HG03103 (cell line): ENCODE measurements around the gene PCK1.

Source experiments
- ATAC-seq: cut with Tn5 transposase; IDR thresholded peaks from one replicate; pipeline ENCODE4 v1.9.1; 2021; ENCODE audit warnings: low read depth; ENCODE audit not compliant: unreplicated experiment

Gene PCK1

DNA sequence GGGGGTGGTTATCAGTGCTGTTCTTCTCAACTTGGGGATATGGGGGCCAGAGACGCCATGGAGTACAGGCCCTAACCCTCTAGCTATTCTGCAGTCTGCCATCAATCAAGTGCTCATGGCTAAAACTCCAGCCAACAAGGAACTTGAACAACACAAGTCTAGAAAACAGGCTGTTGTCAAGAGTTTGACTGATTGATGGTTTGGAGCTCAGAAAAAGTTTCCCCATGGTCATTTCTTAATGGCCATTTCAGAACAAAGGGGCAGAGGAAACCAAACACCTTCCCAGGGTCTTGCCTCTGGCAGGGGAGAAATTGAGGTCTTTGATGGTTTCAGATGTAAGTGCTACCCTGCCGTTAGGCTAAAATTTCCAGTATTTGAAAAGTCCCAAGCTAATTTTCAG, 15.1 kb downstream of the PCK1 start:
- ATAC-seq, result no peak

DNA sequence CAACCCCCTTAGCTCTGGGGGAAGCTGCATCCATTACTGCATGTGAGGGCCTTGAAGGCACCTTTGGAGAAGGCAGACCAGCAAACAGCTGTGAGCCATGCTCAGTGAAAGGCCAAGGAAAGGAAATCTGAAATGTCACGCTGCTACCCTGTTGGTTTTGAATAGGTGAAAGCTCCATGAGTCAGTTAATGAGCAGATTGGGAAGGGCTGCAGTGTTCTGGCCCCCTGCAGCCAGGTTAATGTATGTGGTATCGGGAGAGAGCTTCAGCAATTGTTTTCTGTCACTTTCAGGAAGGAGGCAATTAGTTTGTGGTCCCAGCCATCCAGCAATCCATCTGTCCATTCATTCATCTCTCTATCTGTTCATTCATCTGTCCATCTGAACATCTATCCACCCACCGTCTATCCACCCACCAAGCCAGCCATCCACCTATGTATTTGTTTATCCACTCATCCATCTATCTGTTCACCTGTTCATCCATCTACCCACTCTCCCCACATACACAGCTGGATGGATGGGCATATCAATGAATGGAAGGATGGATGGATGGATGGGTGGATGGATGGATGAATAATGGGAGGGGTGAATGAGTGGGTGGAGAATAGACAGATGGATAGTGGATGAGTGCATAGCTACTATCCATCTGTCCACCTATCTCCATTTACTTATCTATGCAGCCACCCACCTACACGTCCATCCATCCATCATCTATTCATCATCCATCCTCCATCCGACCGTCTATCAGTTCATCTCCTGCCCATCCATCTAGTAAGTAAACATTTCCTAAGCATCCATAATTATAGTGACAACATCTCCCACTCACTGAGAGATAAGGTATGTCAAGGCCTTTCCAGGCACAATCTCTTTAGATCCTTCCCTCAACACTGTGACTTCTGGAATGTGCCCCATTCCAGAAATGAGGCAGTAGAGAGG, 16.0 kb downstream of the PCK1 start:
- no peak for ATAC-seq

DNA sequence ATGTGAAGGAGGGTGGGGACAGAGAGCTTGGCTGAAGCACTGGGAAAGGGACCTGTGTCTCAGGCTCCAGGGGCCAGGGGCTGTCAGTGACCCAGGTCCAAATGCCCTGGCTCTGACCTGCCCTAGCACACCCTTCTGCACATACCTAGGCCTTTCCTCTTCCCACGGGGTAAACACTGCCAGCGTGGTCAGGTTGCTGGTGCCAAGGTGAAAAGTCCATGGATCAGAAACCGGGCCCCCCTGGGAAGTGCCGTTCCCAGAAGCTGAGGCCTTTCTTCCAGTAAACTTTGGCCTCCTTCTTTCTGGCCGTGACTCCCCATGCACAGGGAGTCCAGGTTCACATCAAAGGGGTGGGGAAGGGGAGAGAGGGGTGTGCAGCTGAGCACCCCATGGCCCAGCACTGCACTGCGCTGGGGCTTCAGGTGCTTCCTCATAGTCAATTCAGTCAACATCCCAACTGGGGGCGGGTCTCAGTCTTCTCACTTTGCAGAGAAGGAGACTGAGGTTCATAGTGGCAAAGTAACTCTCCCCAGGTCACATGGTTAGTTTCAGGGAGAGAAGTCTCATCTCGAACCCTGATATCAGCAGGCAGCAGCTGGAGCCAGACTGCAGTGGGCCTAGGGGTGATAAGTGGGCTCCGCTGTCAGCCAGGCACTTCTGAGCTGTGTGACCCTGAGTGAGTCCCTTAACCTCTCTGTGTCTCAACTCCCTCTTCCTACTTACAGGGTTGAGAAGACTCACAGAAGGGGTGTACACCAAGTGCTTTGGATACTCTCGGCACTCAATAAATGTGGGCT, 17.0 kb downstream of the PCK1 start:
- ATAC-seq, result no peak

DNA sequence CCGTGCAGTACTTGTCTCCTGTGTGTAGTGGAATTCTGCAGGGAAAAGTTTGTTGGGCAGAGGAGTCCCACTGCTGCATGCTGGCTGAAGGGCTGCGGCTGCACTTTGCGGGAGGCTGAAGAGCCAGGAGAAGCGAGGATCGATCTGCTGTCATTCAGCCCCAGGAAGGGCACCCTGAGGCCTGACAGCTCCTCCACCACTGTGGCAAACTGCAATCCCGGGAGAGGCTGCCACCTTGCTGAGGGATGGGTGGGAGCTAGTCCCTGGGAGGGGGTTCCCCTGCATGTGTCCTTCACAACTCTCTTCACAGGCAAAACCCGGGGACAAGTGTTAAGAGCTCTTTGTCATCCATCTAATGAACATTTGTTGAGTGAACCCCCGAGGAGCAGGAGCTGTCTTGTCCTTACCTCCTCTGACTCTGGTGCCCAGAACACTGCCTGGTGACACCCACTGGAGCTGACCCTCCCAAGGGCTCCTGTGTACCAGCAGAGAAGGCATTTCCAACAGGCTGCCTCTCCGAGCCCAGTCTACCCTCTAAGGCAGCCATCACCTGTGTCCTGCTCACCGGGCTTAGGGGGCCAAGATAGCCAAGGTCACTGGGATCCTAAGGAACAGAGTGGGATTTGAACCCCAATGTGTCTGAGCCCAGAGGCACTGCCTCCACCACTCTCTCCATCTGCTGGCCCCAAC, 17.7 kb downstream of the PCK1 start:
- no peak for ATAC-seq

DNA sequence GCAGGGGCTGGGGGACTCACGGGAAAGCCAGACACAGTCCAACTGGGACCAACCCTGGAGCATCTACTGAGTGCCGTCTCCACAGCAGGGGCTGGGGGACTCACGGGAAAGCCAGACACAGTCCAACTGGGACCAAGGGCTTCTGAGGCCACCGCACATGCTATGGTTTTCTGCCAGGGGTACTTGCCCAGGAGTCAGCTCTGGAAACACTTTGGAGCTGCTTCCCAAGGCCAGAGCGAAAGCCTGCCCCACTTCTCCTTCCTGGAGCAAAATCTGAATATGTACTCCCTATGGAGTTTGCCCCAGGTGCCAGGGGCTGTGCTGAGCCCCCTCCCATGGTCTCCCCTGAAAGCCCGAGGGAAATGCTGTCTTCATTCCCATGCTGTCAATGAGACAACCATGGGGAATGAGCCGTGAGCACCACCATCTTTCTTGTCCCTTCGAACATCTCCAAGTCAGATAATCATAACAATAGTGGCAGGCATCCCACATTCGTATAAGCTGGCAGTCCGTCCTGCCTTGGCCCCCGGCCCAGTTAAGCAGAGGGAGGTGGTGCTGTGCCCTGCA, 18.5 kb downstream of the PCK1 start:
- ATAC-seq, result no peak

DNA sequence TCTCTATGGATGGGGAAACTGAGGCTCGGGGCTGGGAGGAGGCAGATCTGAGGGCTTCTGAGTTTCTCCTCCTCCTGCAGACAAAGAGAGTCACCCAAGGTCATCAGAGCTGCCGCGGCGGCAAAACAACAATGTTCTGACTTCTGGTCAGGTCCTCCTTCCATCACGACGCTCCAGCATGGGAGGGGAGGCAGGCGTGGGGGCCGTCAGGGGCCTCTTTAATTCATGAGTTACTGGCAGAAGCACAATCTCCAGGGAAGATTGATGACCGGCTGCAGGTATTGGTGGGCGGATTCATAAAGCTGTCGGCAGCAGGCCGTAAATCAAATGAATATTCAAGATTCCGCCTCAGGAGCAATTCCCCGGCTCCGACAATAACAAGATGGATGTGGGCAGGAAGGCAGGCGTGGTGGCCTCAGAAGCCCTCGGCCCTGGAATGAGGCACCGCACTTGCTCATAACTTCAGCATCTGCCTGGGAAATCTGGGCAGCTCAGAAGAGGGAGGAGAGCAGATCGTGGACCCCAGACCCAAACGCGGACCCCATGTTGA, 19.1 kb downstream of the PCK1 start:
- no peak for ATAC-seq

DNA sequence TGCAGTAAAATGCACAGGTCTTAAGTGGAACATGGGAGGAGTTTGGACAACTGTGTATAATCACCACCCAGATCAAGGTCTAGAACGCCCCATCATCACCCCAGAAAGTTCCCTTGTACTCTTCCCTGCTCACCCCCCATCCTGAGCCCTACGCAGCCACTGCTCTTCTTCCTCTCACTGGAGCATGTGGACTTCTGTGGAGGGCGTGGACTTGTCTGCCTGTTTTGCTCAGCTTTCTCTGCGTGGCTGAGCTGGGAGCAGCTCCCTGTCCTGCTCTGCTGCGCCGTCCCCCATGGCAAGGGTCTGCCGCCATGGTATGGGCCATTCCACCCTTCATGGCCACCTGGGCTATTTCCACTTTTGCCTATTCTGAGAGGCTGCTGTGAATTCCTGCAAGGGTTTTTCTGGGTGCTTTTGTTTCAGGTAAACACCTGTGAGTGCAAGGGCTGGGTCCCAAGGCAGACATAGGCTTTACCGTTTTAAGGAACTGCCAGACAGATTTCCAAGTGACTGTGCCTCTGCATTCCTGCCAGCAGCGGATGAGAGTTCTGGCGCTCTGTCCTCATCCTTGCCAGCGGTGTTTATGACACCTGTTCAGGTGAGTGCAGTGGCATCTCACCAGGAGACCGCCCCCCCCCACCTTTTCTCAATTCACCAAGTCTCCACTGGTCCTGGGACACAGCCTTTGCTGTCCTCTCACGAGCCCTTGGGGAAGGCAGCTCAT, 19.7 kb downstream of the PCK1 start:
- no peak for ATAC-seq

DNA sequence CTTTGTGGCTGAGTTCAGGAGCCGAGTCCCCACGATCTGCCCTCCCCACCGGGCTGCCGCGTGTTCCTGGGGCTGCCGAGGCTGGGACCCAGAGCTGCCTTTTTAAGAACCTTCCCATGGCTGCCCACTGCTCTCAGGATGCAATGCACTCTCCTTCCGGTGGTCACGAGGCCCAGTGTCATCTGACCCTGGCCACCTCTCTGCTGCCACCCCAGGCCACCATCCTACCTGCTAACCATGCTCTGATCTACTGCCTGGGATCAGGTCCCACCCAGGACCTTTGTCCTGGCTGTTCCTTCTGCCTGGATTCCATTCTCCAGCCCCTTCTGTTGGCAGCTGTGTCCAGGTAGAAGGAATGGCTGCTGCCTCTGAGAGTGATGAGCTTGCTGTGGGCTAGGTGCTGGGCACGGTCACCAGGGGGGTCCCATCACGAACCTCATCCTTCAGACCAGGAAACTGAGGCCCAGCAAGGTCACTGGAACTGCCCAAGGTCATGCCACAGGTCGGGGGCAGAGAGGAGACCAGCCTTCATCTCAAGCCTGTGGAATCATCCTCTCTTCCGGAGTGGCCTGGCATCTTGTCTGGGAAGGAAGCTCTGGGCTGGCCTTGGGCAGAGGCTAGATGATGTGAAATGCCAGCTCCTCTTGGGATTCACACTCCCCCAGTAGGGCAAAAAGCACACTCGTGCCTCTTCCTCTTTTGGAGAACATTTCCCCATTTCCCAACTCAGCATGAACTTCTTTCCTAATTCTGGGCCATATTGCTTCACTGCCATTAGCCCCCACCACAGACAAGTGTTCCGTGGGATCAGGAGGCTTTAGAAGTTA, 20.5 kb downstream of the PCK1 start:
- ATAC-seq, result no peak

DNA sequence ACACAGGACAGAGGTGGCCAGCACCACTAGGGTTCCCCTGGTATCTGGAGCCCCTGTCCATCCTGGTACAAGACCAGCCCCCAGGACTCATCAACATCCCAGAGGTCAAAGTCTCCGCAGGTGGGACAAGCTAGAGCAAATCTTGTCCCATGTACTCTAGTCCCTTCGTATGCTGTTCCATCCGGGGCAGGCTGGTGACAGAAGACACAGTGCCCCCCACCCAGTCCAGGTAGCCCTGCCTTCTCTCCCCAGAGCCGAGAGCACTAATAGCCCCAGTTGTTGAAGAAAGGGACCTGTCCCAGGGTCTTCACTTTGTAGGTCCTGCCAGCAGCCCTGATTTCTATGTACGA, 21.1 kb downstream of the PCK1 start:
- ATAC-seq, result no peak

DNA sequence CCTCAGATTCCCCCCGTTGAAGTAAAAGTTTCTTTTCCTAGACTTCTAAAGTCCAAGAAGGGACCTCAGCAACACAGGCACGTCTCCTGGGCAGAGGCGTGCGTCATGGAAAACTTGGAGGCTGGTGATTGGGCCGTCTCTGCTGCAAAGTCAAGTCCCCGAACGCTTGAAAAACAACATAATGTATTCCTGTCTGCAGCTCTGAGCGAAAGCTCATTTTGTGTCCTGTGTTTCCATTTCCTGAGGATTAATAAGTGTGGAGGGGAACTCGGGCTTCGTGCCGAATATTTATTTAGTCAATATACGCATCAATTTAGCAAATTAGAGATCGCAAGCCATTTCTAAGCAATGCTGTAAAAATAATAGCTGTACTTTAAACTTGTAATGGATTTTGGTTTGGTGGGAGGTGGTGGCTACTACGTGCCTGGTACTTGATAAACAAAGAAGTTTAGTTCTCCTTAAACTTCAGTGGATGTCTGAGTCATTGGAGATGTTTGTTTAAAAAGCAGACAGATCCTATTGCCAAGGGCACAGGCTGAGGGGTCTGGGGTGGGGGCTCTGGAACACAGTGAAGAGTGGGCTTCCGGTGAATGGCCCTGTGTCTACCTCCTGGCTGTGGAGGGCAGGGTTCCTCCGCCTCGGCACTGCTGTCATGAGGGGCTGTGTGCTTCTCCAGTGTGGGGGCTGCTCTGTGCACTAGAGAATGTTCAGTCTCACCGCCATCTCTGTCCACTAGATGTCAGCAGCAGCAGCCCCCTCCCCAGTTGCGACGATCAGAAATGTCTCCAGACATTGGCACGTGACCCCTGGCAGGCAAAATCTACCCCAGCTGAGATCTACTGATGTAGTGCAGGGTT, 21.8 kb downstream of the PCK1 start:
- no peak for ATAC-seq

DNA sequence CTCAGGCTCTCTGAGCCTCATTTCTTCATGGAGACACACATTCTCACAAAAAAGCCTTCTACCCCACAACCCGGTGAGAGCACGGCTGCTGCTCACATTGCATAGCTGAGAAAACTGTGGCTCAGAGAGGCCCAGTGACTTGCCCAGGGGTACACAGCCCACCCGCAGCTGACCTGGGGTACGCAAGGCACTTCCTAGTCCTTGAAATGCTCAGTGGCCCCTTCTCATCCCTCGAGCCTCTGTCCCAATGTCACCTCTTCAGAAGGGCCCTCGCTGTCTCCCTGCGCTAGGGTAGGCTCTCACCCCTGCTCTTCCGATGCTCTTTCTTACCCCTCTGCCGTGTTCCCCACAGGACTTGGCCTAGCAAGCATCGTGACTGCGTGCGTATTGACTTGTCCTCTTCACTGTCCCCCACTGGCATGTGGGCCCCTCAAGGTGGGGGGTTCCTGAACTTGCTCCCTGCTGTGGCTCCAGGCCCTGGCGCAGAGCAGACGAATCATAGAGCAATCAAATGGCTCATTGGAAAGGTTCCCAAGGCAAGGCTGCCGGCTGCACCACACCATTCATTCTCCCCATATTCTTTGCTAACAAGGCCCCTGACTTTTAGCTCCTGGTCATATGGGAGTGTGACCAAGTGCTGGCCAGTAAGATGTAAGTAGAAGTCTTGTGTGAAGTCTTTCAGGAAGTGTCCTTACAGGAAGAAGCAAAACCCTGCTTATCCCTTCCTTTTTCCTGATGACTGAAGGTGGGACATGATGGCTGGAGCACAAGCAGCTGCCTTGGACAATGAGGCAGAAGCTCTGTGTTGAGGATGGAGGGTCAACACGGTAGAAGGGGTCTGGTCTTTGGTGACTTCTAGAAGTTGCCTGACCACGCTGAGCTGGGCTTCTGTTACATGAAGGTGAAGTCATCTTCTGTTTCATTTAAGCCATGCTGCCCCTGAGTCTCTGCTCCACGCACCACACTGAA, 22.7 kb downstream of the PCK1 start:
- no peak for ATAC-seq

DNA sequence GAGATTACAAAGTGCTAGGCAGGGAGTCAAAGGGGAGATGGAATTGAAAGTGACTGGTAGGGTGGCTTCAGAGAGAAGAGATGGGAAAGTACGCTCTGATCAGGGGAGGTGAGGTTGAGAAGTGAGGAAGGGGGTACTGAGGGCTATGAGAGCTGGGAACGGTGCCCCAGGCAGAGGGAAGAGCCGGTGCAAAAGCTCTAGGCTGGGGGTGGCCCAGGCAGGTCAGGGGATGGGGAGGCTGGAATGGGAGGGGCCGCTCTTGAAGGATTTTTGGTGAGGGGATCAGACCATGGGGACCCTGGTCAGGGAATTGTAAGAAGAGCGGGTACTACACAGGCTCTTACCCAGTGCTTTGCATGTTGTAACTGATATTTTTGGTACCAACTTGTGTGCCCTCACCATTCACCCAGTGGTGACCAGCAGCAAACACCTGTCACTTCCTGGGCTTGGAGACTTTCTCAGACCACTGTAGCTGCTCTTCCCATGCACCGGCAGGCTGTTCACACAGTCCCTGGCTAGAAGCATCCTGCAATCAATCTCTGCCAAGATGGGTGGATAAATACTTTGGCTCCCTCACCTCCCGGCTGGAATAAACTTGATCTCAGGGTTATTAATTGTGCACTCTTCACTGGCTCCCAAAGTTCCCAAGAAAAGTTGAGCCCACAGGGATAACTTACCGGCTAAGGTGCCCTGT, 24.0 kb downstream of the PCK1 start:
- no peak for ATAC-seq

DNA sequence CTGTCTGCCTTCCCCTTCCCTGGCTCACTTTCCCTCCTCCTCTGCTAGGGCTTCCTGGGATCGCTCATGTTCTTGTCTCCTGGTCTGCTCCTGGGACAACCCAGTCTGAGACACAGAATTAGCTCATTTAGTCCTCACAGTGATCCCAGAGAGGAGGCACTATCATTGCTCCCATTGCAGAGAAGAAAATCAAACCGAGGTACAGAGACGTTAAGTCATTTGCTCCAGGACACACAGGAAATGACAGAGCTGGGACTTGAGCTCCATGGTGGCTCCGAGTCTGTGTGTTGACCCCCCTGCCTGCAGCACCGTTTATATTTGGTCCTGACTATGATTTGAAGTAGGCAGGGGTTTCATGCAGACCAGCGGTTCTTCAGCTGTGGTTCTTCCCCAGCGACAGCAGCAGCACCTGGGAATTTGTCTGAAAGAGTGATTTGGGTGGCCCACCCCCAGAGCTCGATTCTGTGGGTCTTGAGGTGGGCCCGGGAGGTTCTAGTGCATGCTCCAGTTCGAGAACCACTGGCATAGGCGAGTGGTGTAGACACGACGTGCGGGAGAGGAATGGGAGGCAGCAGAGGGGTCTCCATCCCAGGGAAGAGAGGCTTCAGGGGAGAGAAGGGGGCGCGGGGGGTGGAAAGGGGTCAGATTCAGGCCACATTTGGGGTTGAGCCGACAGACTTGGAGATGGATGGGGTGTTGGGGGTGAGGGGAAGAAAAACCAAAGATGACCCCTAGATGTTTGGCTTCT, 24.7 kb downstream of the PCK1 start:
- ATAC-seq, result no peak

DNA sequence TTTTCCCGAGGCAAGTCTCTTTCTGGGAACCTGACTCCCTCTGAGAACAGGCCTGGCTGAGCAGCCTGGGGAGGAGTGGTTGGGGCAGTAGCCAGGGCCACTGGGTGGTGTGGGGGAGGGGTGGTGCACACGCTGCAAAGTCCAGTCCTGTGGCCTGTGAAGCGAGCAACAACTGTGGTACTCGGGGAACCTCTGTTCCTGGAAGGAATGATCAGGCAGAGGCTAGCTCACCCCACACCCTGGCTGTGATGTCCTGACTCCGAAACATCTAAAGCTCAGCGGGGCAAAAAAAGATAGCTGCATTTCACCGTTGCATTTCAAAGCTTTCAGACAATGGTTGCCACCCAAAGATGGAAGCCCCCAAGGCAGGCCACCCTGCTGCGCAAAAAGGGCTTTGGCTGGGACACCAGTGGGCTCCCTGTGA, 25.5 kb downstream of the PCK1 start:
- no peak for ATAC-seq

DNA sequence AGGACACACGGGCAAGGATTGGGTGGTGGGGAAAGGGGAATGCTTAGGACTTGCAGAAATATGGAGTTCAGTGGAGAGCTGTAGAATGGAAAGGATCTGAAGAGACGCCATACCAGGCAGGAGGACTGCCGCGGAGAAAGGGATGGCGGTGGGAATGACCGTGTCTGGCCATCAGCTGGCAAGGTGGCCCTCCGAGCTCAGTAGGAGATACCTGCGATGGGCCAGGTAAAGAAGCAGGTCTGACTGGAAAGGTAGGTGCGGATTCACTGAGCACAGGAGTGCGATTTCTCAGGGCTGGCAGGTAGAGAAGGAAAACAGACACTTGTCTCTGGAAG, 26.0 kb downstream of the PCK1 start:
- ATAC-seq, result no peak
